ENCODE results near the gene ZNF3.

DNA sequence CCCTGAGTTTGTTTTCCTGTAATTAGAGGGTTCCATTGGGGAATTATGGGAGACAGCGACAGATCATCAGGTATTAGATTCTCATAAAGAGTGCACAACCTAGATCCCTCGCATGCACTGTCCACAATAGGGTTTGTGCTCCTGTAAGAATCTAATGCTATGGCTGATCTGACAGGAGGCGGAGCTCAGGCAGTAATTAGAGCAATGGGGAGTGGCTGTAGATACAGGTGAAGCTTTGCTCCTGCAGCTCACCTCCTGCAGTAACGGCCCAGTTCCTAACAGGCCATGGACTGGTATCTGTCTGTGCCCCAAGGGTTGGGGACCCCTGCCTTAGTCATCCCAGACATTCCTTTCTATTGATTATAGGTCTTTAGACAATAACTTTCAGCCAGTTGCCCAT, 32.8 kb downstream of the ZNF3 start:
- TF ChIP-seq, protein P1, sequence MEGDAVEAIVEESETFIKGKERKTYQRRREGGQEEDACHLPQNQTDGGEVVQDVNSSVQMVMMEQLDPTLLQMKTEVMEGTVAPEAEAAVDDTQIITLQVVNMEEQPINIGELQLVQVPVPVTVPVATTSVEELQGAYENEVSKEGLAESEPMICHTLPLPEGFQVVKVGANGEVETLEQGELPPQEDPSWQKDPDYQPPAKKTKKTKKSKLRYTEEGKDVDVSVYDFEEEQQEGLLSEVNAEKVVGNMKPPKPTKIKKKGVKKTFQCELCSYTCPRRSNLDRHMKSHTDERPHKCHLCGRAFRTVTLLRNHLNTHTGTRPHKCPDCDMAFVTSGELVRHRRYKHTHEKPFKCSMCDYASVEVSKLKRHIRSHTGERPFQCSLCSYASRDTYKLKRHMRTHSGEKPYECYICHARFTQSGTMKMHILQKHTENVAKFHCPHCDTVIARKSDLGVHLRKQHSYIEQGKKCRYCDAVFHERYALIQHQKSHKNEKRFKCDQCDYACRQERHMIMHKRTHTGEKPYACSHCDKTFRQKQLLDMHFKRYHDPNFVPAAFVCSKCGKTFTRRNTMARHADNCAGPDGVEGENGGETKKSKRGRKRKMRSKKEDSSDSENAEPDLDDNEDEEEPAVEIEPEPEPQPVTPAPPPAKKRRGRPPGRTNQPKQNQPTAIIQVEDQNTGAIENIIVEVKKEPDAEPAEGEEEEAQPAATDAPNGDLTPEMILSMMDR (IDR thresholded peaks at IDR 0.05): no peak
- no peak for TF ChIP-seq POLR2A (IDR thresholded peaks at IDR 0.05)

All from adrenal gland (tissue), 5 donors.